Right renal pelvis (tissue), 4 donors: ENCODE results near the gene CCHCR1. TPM values are rescaled to one million over a fixed set of nuclear protein-coding genes. Genes with fewer than 3 reads are reported as not detected.

Experiments
- DNase-seq, 4 donors: peaks; one replicate each; pipeline ENCODE4 v3.0.0-alpha.2; 2013; ENCODE audit warnings: low read depth in 4 of 4, low spot score in 3 of 4, missing footprints in 1 of 4
- polyA plus RNA-seq, 4 donors: library from polyadenylated mRNA; unstranded; fragments of 120-200 nt; gene quantifications; one replicate each; pipeline ENCODE4 v1.2.1, GENCODE V29; 2013; ENCODE audit not compliant: insufficient read length in 4 of 4

The CCHCR1 gene
- polyA plus RNA-seq, 4 donors: 26.1 to 33.6 (median 29.8) TPM

DNA sequence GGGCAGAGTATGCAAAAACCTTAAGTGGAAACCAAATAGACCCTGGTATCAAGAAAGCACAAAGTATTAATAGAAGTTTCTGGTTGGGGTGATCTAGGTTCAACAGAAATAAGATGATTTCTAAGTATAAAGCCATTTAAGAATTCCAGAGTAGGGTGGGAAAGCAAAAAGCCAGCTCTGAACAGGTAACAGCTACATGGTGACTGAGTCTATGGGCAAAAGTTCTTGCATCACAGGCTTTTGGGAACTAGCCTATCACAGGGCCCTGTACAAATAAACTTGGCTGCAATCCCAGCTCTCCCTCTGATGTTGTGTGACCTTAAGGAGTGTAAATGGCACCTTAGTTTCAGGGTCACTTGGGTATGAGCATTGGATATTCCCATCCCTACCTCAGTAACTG lies 6.3 kb upstream of the CCHCR1 start:
- DNase-seq: no peak

- no peak for DNase-seq
These were observed 5.0 kb upstream of the CCHCR1 start for GRCh38 chr6:31162463-31163165.

DNA sequence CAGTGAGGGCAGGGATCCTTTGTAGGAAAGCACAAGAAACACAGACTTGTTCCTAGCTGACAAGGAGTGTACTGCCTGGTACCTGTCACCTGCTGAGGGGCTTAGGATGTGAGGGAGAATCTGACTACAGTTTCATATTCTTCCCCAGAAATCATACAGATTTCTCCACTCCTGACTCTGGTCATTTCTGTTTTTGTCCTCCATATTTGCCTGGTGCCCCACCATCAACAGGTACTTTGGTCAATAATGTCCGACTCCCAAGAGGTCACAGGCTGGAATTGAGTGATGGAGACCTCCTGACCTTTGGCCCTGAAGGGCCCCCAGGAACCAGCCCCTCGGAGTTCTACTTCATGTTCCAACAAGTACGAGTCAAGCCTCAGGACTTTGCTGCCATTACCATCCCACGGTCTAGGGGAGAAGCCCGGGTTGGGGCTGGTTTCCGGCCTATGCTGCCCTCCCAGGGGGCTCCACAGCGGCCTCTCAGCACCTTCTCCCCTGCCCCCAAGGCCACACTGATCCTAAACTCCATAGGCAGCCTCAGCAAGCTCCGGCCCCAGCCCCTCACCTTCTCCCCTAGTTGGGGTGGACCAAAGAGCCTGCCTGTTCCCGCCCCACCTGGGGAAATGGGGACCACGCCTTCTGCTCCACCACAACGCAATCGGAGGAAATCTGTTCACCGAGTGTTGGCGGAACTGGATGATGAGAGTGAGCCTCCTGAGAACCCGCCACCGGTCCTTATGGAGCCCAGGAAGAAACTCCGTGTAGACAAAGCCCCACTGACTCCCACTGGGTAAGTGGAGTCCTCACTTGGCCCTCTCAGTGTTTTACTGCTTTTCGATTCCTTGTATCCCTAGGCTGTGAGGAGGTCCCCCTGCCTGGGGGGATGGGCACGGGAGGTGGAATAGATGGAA lies 3.9 kb upstream of the CCHCR1 start:
- no peak for DNase-seq

DNA sequence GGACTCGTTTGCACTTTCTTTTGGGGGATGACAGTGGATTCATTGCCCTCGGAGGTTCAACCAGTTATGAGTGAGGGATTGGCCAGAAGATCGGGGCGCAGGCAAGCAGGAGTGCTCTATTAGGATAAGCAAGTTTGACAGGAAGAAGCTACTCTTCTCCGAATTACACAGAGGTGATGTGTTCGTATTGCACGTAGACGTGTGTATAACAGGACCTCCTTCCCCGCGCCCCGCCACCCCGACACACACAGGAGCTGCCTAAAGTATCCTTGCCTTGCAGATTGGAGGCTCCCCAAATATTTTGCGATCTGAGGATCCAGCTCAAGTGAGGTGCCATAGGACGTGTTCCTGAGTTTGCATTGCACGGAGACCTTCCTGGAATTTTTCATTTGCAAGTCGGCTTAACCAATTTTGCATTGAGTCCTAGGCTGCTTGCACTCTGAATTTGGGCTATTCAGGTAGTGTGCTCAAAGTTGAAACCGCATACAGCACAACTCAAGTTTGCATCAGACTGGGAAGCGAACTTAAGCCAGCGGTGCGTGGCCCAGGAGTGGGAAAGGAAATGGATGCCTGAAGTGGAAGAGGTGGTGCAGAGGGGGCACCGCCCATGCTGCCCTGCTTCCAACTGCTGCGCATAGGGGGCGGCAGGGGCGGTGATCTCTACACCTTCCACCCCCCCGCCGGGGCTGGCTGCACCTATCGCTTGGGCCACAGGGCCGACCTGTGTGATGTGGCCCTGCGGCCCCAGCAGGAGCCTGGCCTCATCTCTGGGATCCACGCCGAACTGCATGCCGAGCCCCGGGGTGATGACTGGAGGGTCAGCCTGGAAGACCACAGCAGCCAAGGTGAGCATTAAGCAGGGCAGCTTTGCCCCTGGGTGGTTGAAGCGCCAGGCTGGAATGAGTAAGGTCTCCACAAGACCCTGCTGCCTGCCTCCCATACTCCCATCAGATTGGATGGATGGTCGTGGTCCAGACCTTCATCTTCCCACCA lies 1.6 kb upstream of the CCHCR1 start:
- DNase-seq: peak in 1 of 4 donors; percentile 20

DNA sequence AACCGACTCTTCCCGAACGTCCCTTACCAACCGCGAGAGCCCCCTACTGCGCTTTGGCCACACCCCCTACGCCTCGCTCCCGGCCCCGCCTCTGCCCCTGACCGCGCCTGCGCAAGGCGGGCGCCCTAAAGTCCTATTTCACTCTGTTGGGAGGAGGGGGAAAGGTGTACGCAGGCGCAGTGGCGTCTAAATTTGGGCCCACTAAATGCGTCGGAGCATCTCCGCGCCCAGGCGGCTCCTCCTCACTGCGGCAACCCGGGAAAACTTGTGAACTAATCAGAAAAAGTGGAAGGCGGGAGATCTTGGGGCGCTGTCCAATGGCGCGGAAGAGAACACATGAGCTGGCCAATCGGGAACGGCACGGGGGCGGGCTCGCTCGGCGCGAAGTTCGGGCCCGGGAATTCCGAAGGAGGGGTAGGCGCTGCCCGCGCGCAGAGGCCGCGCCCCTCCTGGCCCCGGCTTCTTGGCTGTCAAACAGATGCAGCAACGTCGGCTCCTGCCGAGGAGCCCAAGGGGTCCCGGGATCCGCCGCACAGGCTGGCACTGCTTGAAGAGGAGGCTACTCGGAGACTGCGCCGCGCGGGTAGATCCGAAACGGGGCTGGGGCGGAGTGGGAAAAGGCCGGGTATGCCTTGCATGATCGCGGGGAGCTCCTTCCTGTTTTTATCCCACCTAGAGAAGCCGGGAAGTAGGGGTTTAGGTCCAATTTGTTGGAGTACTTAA lies 699 bp upstream of the CCHCR1 start, which contains the start of gene TCF19:
Gene TCF19 (plus strand): TSS at position 450 of the 723 bp plus-strand sequence. CDS start 881 bp downstream, outside the sequence.
- DNase-seq: peak; percentile 98 to 99 (median 98)

- no peak for DNase-seq
These were observed 961 bp downstream of the CCHCR1 start for GRCh38 chr6:31156641-31157040.

DNA sequence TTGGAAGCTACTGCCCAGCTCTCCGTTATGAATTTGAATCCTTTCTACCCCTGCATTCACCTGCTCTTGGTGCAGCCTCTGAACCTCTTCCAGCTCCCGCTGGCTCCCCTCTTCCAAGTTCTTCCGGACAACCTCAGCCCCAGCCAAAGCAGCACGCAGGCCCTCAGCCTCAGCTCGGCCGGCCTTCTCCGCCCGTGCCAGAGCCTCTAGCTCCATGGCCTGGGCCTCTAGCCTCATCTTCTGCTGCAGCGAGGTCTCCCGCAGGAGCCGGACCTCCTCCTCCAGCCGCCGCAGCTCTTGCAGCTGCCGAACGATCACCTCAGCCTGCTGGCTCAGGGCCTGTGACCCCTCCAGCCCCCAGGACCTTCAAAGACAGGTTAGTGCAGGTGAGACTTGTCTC lies 3.2 kb downstream of the CCHCR1 start:
- no peak for DNase-seq

- peak in 1 of 4 donors; percentile 20 for DNase-seq
These were observed 4.8 kb downstream of the CCHCR1 start for GRCh38 chr6:31152781-31153180.

- no peak for DNase-seq
These were observed 7.7 kb downstream of the CCHCR1 start for GRCh38 chr6:31149827-31150447.

DNA sequence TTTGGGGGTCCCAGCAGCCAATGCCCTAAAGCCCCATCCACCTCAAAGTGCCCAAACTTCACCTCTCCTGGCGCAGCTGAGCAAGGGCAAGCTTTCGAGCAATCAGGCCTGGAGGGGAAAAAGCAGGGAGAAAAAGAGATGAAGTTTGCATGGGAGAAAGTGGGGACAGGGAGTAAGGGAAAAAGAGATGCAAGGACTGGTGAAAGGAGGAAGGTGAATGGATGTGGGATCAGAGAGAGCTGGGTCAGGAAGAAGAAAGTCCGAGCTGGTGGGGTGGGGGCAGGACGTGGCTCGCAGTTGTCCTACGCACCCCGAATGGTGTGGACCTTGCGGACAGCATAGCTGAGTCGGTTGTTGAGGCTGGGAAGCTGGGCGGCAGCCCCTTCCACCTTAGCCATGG lies 12.2 kb downstream of the CCHCR1 start:
- no peak for DNase-seq

DNA sequence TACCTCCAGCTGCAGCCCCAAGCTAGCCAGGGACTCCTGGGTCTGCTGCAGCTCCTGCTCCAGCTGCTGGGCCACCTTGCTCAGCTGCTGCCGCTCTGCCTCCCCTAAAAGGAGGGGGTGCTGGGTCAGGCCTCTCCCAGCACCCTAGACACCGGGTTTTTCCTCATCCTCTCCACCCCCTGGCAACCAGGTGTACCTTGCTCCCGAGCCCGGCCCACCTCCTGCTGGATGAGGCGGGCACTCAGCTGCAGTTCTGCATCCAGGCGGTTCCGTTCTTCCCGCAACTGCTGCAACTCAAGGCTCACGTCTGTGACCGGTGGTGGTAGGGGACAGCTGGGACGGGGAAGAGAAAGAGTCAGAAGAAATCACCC lies 12.6 kb downstream of the CCHCR1 start:
- DNase-seq: no peak

DNA sequence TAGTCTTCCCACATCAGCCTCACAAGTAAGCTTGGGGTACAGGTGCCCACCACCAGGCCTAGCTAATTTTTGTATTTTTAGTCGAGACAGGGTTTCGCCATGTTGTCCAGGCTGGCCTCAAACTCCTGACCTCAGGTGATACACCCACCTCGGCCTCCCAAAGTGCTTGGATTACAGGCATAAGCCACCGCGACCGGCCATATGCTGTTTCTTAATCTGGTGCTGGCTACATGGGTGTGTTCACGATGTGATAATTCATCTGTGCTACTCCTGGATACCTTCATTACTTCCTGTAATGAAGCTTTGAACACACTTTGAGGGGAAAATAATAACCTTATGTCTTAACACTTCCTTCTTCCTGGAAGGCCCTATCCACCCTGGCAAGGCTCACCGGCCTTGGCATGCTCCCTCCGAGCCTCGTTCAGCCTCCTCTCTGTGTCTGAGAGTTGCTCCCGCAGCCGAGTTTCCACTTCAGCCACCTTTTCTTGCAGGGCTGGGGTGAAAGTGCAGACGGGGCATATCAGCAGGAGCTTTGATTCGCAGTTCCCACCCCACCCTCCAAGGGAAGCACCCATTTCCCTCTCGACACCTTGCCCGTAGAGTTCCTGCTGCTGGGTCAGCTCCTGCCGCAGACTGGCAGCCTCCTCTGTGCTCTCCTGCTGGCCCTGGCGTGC lies 13.2 kb downstream of the CCHCR1 start:
- DNase-seq: no peak

GRCh38 chr6:31143148-31143547 lies 14.5 kb downstream of the CCHCR1 start:
- no peak for DNase-seq

DNA sequence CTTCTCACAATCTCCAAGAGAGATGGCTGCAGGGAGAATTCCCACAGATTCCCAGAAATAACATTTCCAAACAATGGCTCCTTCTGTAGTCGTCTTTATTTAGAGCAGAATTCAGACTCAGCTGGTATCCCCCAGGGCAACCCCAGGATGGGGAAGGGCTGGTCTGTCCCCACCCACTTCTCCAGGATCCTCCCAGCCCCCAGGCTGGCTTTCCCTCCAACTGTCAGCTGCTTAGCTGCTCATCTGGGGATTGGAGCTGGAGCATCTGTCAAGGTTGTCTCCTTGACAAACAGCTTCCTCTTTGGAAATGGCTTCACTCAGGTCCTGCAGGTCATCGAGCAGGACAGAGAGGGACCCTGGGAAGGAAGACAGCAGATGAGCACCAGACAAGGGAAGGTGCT lies 15.2 kb downstream of the CCHCR1 start:
- no peak for DNase-seq

DNA sequence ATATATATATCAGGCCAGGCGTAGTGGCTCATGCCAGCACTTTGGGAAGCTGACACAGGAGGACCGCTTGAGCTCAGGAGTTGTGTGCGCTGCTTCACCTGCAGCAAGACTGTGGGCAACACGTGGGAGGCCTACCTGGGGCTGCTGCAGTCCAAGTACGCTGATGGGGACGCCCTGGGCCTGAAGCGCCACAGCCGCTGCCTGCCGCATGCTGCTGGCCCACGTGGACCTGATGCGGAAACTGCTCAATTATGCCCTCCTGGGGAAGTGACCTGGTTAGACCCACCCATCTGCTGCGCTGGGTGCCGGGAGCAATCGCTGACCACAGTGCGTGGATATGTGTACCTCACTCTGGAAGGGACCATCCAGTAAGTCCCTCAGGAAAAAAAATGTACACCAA lies 17.0 kb downstream of the CCHCR1 start:
- DNase-seq: no peak

GRCh38 chr6:31139599-31139998 lies 18.0 kb downstream of the CCHCR1 start:
- no peak for DNase-seq

- no peak for DNase-seq
These were observed 18.6 kb downstream of the CCHCR1 start, which contains the start of gene PSORS1C2 for GRCh38 chr6:31138982-31139381. PSORS1C2 (minus strand) TSS chr6:31139066; CDS start chr6:31139026, 40 bp downstream.

- no peak for DNase-seq
These were observed 21.9 kb downstream of the CCHCR1 start for GRCh38 chr6:31135710-31136109.

GRCh38 chr6:31132806-31133205 lies 24.8 kb downstream of the CCHCR1 start:
- DNase-seq: no peak
